Activated gamma-delta T cell treated with anti-CD3 and anti-CD28 coated beads, Interleukin-2, amount 50 U/mL, for 16 hours (primary cell): ENCODE measurements around the gene SLC46A2.

ENCODE experiments used
- DNase-seq: peaks from one replicate; pipeline ENCODE4 v3.0.0-alpha.2; 2020; ENCODE audit warnings: low read depth

The SLC46A2 gene

DNA sequence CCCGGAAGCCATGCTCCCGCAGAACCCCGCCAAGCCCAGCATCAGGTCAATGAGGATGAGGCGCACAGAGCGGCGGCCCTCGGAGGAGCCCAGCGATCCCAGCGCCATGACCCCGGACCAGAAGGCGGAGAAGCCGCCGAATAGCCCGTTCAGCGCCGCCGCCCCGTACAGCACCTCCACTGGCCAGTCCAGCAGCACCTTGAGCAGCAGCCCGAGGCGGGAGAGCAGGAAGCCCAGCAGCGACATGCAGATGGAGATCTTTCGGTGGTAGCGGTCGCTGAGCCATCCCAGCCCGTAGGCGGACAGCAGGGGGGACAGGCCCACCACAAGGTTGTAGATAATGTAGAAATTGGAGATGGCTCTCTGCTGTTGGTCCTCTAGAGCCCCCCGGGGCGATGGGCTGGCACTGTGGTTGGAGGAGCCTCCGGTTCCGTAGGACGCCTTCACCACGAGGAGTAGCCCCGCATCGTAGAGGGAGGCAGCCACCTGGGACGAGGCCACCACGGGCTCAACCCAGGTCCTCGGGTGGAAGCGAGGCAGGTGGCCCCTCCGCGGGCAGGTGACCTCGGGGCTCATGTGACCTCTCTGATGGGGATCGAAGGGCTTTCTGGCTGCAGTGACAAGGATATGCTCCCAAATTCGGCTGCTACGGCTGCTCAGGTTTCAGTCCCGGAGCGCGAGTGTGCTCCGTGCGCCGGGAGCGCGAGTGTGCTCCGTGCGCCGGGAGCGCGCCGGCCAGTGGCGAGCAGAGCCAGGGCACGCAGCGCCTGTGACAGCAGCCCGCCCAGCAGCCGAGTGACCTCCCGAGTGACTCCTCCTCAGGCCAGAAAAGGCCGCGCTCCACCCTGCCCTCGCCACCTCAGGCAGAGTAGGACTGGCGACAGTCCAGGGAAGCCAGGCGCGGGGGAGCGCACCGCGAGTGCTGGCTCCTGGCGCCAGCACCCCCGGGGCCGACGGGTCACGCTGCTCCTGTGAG lies at the start of gene SLC46A2:
SLC46A2 (minus strand) TSS at position 771 of the 976 bp plus-strand sequence; CDS start at position 576, 195 bp downstream.
- no peak for DNase-seq

GRCh38 chr9:112939418-112939817 lies 48.7 kb upstream of the SLC46A2 start:
- no peak for DNase-seq

DNA sequence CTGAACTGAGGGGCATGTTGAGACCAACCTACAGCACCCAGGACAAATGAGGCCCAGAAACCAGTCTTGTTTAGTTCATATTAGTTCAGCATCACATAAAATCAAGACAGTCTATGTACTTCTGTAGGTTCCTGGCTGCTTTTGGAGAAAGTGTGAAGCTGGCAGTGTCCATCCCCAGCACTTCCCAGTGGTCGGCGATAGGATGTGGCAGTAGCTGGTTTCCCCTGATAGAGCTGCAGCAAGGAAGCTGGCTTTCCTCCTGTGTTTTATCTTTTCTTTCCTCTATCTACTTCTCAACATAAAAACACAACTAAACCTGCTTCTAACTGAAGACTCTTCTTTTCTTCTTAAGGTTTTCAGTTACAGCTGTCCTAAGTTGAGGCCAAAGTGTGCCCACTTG lies 43.0 kb upstream of the SLC46A2 start:
- no peak for DNase-seq

- DNase-seq = no peak
Observed at GRCh38 chr9:112925058-112925641, 34.5 kb upstream of the SLC46A2 start.

- DNase-seq = no peak
Observed at GRCh38 chr9:112921549-112921948, 30.9 kb upstream of the SLC46A2 start.

GRCh38 chr9:112917987-112918362 lies 27.3 kb upstream of the SLC46A2 start:
- DNase-seq = no peak

DNA sequence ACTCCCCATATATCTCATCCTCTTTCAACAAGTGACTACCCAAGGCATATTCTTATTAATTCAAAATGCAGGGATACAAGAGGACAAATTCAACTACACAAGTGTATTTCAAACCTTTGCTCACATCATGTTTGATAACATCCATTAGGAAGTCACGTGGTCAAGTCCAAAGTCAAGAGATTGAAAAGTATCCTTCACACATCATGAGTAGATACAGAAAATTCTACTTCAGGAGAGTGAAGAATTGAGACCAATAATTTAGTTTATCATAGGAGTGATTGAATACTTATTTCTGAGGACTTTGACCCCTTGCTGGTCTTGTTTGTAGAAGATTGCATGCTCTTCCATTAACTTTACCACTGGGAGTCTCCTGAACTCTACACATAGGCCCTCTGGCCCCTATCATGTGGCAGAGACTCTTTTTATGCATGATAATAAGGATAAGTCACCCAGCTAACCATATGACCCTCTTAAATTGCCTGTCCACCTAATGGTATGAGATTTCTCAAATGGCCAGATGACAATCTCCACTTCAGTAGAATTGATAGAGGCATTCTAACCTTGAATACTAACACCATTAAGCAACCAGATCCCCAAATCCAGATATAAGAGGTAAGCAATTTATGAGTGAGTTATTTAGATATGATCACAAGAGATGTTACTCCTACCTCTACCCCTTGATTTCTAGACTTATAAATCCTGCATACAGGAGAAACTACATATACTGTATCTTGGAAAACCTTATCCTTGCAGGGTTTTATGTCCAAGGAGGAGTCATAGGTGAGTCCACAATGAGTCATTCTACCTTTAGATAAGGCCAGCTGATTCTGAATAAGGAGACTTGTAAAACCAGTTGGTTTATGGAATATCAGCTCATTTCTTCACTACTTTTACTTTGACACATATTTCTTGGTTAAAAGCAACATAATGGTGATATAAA lies 26.6 kb upstream of the SLC46A2 start:
- DNase-seq = no peak

- no peak for DNase-seq
Observed at GRCh38 chr9:112914524-112914923, 23.8 kb upstream of the SLC46A2 start.

- DNase-seq = no peak
Observed at GRCh38 chr9:112913326-112913725, 22.6 kb upstream of the SLC46A2 start.

- no peak for DNase-seq
Observed at GRCh38 chr9:112912636-112913035, 22.0 kb upstream of the SLC46A2 start.

- no peak for DNase-seq
Observed at GRCh38 chr9:112911736-112912135, 21.1 kb upstream of the SLC46A2 start.

DNA sequence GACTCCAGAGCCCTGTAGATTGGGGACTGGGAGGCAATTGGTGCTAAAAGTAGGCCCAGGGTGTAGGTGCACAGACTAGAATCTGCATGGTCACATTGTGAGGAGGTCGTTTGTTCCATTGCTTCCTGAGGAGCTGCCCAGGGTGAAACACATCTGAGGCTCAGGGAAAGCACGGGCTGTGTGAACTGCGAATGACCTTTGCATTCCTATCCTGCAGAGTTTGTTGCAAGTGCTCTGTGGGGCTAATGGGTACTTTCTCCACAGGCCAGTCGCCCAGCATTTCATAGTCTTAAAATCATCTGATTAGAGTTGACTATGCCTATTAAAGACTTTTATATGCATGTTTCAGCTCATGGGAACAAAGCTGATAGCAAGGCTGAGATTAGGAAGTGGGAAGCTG lies 14.4 kb upstream of the SLC46A2 start:
- no peak for DNase-seq

DNA sequence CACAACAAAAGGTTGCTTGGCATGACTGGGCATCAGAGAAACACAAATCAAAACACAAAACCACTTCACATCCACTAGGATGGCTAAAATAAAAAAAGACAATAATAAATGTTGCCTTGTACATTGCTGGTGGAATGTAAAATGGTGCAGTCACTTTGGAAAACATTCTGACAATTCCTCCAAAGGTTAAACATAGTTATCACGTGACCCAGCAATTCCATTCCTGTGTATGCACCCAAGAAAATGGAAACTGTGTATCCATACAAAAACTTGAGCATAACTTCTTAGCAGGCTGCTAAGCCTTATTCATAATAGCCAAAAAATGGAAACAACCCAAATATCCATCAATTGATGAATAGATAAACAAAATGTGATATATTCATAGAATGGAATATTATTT lies 10.2 kb upstream of the SLC46A2 start:
- no peak for DNase-seq

GRCh38 chr9:112900488-112900887 lies 9.8 kb upstream of the SLC46A2 start:
- no peak for DNase-seq

- DNase-seq = no peak
Observed at GRCh38 chr9:112898872-112899311, 8.2 kb upstream of the SLC46A2 start.

GRCh38 chr9:112896131-112896530 lies 5.5 kb upstream of the SLC46A2 start:
- DNase-seq = no peak

GRCh38 chr9:112894699-112895098 lies 4.0 kb upstream of the SLC46A2 start:
- no peak for DNase-seq

GRCh38 chr9:112894041-112894440 lies 3.4 kb upstream of the SLC46A2 start:
- no peak for DNase-seq

DNA sequence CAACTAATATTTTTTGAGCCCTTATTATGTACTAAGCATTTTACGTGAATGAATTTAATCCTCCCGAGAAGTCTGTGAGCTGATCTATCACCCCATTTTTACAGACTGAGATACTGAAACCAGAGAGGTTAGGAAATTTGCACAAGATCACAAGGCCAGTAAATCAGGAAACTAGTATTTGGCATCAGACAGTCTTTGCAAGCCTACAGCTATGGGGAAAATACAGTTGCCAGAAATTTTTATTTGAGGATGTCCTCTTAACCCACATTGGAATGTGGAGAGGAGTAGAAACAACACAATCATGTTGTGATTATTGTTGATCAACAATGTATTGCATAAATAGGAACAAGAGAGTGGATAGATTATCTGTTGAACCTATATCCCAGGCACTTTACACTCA lies 2.3 kb upstream of the SLC46A2 start:
- DNase-seq = no peak

GRCh38 chr9:112891521-112891920 lies 845 bp upstream of the SLC46A2 start:
- no peak for DNase-seq

- DNase-seq = no peak
Observed at GRCh38 chr9:112887381-112887780, 3.3 kb downstream of the SLC46A2 start.

DNA sequence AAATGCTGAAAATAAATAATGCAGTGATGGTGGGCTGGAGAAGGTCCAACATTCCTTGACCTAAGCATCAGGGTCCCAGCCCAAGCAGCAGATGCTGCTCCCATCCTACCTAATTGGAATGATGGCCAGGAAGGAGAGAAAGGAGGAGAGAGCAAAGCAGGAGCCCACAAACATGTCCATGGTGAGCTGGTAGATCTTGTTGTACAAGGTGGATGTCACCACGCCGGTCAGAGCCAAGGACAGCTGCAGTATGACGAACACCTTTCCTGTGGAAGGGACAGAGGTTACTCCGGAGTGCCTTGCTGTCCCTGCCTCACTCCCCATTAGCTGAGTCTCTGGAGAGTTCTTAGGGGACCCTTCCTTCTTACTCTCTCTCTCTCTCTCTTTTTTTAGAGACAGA lies 4.3 kb downstream of the SLC46A2 start:
- no peak for DNase-seq
